ENCODE data around the gene KIR3DL3. TPM values are rescaled to one million over a fixed set of nuclear protein-coding genes. Genes with fewer than 3 reads are reported as not detected.
"Not testable (repeated sequence)": the region's sequence is repeated elsewhere in the genome, so short reads cannot be mapped to it uniquely, and the experiment has no call there.

KIR3DL3 gene
- total RNA-seq, 1 donor from 2014 or later: not detected

DNA sequence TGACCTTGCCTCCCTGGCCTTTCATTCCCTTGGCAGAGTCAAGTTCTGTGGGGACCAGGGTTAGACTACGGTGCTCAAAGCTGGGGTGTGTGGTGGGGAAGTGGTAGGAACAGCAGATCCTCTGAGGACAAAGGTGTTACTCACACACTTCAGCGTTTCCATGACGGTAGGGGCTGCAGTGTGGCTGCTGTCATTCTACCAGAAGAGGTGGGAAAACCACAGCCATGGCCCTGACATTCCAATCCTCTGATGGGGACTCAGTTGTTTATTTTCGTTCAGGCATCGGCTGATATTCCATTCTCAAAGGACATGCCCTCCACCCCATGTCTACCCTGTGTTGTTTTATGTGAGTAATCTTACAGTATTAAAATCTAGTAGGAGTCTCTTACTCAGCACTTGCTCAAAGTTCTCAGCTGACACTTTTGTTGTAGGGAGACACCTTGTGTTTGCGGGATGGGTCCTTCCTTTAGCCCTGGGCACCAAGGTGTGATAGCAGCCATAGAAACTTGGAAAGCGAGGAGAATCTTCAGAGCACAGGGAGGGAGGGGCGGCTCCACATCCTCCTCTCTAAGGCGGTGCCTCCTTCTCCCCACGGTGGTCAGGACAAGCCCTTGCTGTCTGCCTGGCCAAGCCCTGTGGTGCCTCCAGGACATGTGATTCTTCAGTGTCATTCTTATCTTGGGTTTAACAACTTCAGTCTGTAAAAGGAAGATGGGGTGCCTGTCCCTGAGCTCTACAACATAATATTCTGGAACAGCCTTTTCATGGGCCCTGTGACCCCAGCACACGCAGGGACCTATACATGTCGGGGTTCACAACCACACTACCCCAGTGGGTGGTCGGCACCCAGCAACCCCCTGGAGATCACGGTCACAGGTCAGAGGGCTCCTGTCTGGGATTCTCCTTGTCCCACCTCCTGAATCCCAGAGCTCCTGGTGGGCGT, 47.0 kb downstream of the KIR3DL3 start:
- intact Hi-C loops (cut with DNase I): not testable (repeated sequence)

DNA sequence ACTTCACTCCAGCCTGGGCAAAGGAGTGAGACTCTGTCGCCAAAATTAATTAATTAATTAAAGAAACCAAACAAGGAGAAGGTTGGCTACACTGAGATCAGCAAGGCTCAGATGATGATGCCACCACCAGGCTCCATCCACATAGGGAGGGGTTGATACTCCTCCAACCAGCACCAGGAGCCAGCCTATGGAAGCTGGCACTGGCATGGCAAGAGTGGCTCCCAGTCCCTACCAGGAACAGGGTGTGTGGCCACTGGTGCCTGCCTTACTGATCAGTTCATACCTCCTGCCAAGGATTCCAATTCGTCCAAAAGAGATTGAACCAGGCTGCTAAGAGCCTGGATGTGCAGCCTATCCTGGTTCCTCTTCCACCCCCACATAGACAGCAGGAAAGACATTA, 48.4 kb downstream of the KIR3DL3 start:
- DNase-seq (ENCODE audit: missing footprints); intact Hi-C loops (cut with DNase I); ATAC-seq: not testable (repeated sequence)

More for the DNA sequence above, 47.0 kb downstream of the KIR3DL3 start:
- not testable (repeated sequence) for ATAC-seq; DNase-seq (ENCODE audit: missing footprints)

DNA sequence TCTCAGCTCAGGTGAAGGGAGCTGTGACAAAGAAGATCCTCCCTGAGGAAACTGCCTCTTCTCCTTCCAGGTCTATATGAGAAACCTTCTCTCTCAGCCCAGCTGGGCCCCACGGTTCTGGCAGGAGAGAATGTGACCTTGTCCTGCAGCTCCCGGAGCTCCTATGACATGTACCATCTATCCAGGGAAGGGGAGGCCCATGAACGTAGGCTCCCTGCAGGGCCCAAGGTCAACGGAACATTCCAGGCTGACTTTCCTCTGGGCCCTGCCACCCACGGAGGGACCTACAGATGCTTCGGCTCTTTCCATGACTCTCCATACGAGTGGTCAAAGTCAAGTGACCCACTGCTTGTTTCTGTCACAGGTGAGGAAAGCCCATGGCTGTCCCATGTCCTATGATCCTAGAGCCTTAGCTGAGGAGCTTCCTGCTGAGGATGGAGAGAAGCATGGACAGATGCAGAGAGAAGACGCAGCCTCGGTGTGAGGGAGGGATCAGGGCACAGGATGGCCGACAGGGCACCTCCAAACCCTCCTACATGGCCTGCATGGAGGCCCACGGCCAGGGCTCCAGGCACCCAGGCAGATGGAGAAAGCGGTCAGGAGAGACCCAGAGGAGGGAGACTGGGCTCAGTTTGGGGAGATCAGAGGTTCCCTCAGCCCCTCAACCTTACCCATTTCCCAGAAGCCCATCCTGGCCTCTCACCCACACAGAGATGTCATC, 51.0 kb downstream of the KIR3DL3 start:
- DNase-seq (ENCODE audit: missing footprints); intact Hi-C loops (cut with DNase I); ATAC-seq: not testable (repeated sequence)

DNA sequence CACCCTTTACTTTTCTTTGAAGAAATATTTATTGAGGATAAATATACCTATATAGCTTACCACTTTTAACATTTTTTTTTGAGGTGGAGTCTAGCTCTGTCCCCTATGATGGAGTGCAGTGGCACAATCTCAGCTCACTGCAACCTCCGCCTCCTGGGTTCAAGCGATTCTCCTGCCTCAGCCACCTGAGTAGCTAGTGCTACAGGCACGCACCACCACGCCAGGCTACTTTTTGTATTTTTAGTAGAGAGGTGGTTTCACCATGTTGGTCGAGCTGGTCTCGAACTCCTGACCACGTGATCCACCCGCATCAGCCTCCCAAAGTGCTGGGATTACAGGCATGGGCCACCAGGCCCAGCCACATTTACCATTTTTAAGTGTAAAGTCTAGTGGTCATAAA, 51.6 kb downstream of the KIR3DL3 start:
- DNase-seq (ENCODE audit: missing footprints); ATAC-seq; intact Hi-C loops (cut with DNase I): not testable (repeated sequence)

DNA sequence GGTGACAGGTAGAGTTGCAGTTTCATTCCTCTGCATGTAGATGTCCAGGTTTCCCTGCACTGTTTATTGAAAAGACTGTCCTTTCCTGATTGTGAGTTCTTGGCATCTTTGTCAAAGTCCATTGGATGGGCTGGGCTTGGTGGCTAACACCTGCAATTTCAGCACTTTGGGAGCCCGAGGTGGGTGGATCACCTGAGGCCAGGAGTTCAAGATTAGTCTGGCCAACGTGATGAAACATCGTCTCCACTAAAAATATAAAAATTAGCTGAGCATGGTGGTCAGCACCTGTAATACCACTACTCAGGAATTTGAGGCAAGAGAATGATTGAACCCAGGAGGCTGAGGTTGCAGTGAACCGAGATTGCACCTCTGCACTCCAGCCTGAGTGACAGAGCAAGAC, 53.6 kb downstream of the KIR3DL3 start:
- intact Hi-C loops (cut with DNase I); ATAC-seq: not testable (repeated sequence)

DNA sequence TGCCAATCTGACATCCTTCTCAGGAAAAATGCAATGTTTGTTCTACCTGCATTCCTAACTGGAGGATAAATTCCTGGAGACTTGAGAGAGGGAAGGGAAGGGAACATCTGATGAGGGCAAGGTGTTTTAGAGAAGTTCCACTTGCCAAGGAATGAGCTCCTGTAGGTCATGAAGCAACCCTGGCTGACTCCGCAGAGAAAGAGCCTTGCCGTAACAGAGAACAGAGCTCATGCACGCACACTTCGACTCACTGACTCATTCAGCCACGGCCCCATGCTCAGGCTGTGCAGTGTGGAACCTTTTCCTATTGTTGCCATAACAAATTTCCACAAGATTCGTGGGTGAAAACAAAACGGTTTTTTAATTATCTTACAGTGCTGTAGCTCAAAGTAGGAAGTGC, 54.7 kb downstream of the KIR3DL3 start:
- ATAC-seq; DNase-seq (ENCODE audit: missing footprints); intact Hi-C loops (cut with DNase I): not testable (repeated sequence)

More for the DNA sequence above, 53.6 kb downstream of the KIR3DL3 start:
- DNase-seq (ENCODE audit: missing footprints): not testable (repeated sequence)

DNA sequence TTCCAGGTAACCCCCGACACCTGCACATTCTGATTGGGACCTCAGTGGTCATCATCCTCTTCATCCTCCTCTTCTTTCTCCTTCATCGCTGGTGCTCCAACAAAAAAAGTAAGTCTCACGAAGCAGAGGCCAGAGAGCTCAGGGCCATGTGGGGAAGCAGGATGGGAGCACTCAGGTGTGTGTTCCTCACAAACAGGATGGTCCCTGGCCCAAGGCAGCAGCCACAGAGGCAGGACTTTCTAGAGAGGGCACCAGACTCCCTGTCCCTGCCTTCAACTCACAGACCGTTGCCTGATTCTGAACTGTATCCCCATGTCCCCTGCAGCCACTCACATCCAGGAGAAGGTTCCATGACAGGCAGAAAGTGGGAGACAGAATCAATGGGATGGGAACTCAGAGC, 58.7 kb downstream of the KIR3DL3 start:
- DNase-seq (ENCODE audit: missing footprints); ATAC-seq; intact Hi-C loops (cut with DNase I): not testable (repeated sequence)

Other genes with a start within 250 kb of the KIR3DL3 start
- not detected for gene LAIR2, start 221.6 kb upstream of the KIR3DL3 start, total RNA-seq
- 3.1 TPM for gene LILRA2, start 150.7 kb upstream of the KIR3DL3 start, total RNA-seq
- gene LILRA1, start 130.8 kb upstream of the KIR3DL3 start, total RNA-seq: 0.92 TPM
- gene LILRB1, start 94.0 kb upstream of the KIR3DL3 start, total RNA-seq: 1.8 TPM
- 5.0 TPM for gene LILRB4, start 61.5 kb upstream of the KIR3DL3 start, total RNA-seq
- not detected for gene KIR2DL3, start 14.1 kb downstream of the KIR3DL3 start, total RNA-seq
- gene KIR2DL1, start 45.4 kb downstream of the KIR3DL3 start, total RNA-seq: not detected
- gene KIR2DL4, start 79.2 kb downstream of the KIR3DL3 start, total RNA-seq: not detected
- gene KIR3DL1, start 92.0 kb downstream of the KIR3DL3 start, total RNA-seq: not detected
- not detected for gene KIR2DS4, start 108.2 kb downstream of the KIR3DL3 start, total RNA-seq
- gene KIR3DL2, start 126.0 kb downstream of the KIR3DL3 start, total RNA-seq: not detected
- 0.27 TPM for gene FCAR, start 149.8 kb downstream of the KIR3DL3 start, total RNA-seq
- not detected for gene NCR1, start 181.7 kb downstream of the KIR3DL3 start, total RNA-seq
- not detected for gene NLRP7, start 223.1 kb downstream of the KIR3DL3 start, total RNA-seq
- 0.89 TPM for gene NLRP2, start 241.9 kb downstream of the KIR3DL3 start, total RNA-seq